ENCODE measurements around the gene FAM222B.
"Not testable (repeated sequence)": the region's sequence is repeated elsewhere in the genome, so short reads cannot be mapped to it uniquely, and the experiment has no call there.

Gene FAM222B

GRCh38 chr17:28839221-28839620 lies 3.4 kb downstream of the FAM222B start:
- DNase-seq = no peak

- not testable (repeated sequence) for DNase-seq
These were observed 6.0 kb downstream of the FAM222B start for GRCh38 chr17:28836541-28836940.

- no peak for DNase-seq
These were observed 8.2 kb downstream of the FAM222B start for GRCh38 chr17:28834420-28834819.

- no peak for DNase-seq
These were observed 14.1 kb downstream of the FAM222B start for GRCh38 chr17:28828294-28829040.

GRCh38 chr17:28827672-28828071 lies 14.9 kb downstream of the FAM222B start:
- DNase-seq = no peak

- no peak for DNase-seq
These were observed 23.0 kb downstream of the FAM222B start for GRCh38 chr17:28819582-28819981.

GRCh38 chr17:28818819-28819221 lies 23.8 kb downstream of the FAM222B start:
- no peak for DNase-seq

GRCh38 chr17:28816540-28816939 lies 26.1 kb downstream of the FAM222B start:
- DNase-seq = no peak

GRCh38 chr17:28812748-28813377 lies 29.7 kb downstream of the FAM222B start:
- DNase-seq = no peak

- DNase-seq = peak; percentile 98
These were observed 30.4 kb downstream of the FAM222B start for GRCh38 chr17:28812091-28812747.

GRCh38 chr17:28811651-28812090 lies 30.9 kb downstream of the FAM222B start:
- DNase-seq = peak; percentile 32

- DNase-seq = peak; percentile 72
These were observed 32.2 kb downstream of the FAM222B start for GRCh38 chr17:28810437-28810836.

- no peak for DNase-seq
These were observed 34.5 kb downstream of the FAM222B start for GRCh38 chr17:28807925-28808634.

- DNase-seq = no peak
These were observed 46.5 kb downstream of the FAM222B start for GRCh38 chr17:28796062-28796461.

- DNase-seq = not testable (repeated sequence)
These were observed 47.6 kb downstream of the FAM222B start for GRCh38 chr17:28794846-28795441.

- no peak for DNase-seq
These were observed 49.5 kb downstream of the FAM222B start for GRCh38 chr17:28792877-28793661.

GRCh38 chr17:28788100-28788499 lies 54.5 kb downstream of the FAM222B start:
- no peak for DNase-seq

- no peak for DNase-seq
These were observed 59.4 kb downstream of the FAM222B start for GRCh38 chr17:28783161-28783560.

- not testable (repeated sequence) for DNase-seq
These were observed 63.0 kb downstream of the FAM222B start for GRCh38 chr17:28779601-28780000.

- DNase-seq = no peak
These were observed 65.4 kb downstream of the FAM222B start for GRCh38 chr17:28777178-28777577.

GRCh38 chr17:28774206-28774605 lies 68.4 kb downstream of the FAM222B start:
- DNase-seq = no peak

GRCh38 chr17:28773736-28774135 lies 68.9 kb downstream of the FAM222B start:
- no peak for DNase-seq
